H9 (cell line): ENCODE results near the gene PTPRN2. TPM values are rescaled to one million over a fixed set of nuclear protein-coding genes. Genes with fewer than 3 reads are reported as not detected.

Experiments used
- DNase-seq: peaks from one replicate; pipeline ENCODE4 v3.0.0-alpha.2; 2017
- H2AFZ ChIP-seq: one replicate; pipeline ENCODE4 v1.6.1; 2013; ENCODE audit warnings: mild to moderate bottlenecking, low read length, control low read depth, moderate library complexity
- H2AK5ac ChIP-seq: 2 replicates; pipeline ENCODE4 v1.6.1; 2013; ENCODE audit warnings: low read length, control low read depth, mixed read lengths; ENCODE audit not compliant: insufficient read length
- H2BK120ac ChIP-seq: one replicate; pipeline ENCODE4 v1.6.1; 2013; ENCODE audit warnings: low read depth, mild to moderate bottlenecking, low read length, control low read depth, inconsistent platforms; ENCODE audit not compliant: poor library complexity, severe bottlenecking
- H2BK12ac ChIP-seq: 2 replicates; pipeline ENCODE4 v1.6.1; 2013; ENCODE audit warnings: low read length, control low read depth, mixed read lengths, low read depth; ENCODE audit not compliant: insufficient read length
- H2BK15ac ChIP-seq: 2 replicates; pipeline ENCODE4 v1.6.1; 2013; ENCODE audit warnings: low read depth, low read length, control low read depth
- H2BK20ac ChIP-seq: one replicate; pipeline ENCODE4 v1.6.1; 2013; ENCODE audit warnings: low read depth, mild to moderate bottlenecking, low read length, control low read depth, inconsistent platforms; ENCODE audit not compliant: poor library complexity, severe bottlenecking
- H2BK5ac ChIP-seq: 2 replicates; pipeline ENCODE4 v1.6.1; 2013; ENCODE audit warnings: low read length, control low read depth, mixed read lengths; ENCODE audit not compliant: insufficient read length
- H3K14ac ChIP-seq: 2 replicates; pipeline ENCODE4 v1.6.1; 2013; ENCODE audit warnings: low read length, control low read depth; ENCODE audit not compliant: insufficient read depth
- H3K18ac ChIP-seq: 2 replicates; pipeline ENCODE4 v1.6.1; 2013; ENCODE audit warnings: low read depth, mild to moderate bottlenecking, mixed read lengths, low read length, control low read depth; ENCODE audit not compliant: insufficient read length
- H3K23ac ChIP-seq: 2 replicates; pipeline ENCODE4 v1.6.1; 2013; ENCODE audit warnings: low read length, control low read depth, mixed read lengths, low read depth; ENCODE audit not compliant: insufficient read length
- H3K23me2 ChIP-seq: 2 replicates; pipeline ENCODE4 v1.6.1; 2013; ENCODE audit warnings: low read depth, mild to moderate bottlenecking, mixed read lengths, low read length, control low read depth; ENCODE audit not compliant: insufficient read length, poor library complexity, severe bottlenecking
- H3K27ac ChIP-seq: 2 replicates; pipeline ENCODE4 v1.5.1; 2013; ENCODE audit warnings: low read length, control low read depth, mixed read lengths, low read depth; ENCODE audit not compliant: insufficient read length
- H3K27me3 ChIP-seq: 2 replicates; pipeline ENCODE4 v1.6.1; 2013; ENCODE audit warnings: low read length, control low read depth, inconsistent platforms; ENCODE audit not compliant: insufficient read depth
- H3K4ac ChIP-seq: 2 replicates; pipeline ENCODE4 v1.6.1; 2013; ENCODE audit warnings: low read depth, mild to moderate bottlenecking, control low read depth, inconsistent platforms, low read length, moderate library complexity
- H3K4me1 ChIP-seq: 2 replicates; pipeline ENCODE4 v1.6.1; 2013; ENCODE audit warnings: low read length, control low read depth, inconsistent platforms; ENCODE audit not compliant: insufficient read depth
- H3K4me2 ChIP-seq: 2 replicates; pipeline ENCODE4 v1.6.1; 2013; ENCODE audit warnings: low read length, control low read depth, mixed read lengths; ENCODE audit not compliant: insufficient read length, insufficient read depth
- H3K56ac ChIP-seq: 2 replicates; pipeline ENCODE4 v1.6.1; 2013; ENCODE audit warnings: low read depth, mild to moderate bottlenecking, mixed read lengths, low read length, control low read depth; ENCODE audit not compliant: insufficient read length
- H3K79me1 ChIP-seq: 2 replicates; pipeline ENCODE4 v1.6.1; 2013; ENCODE audit warnings: low read depth, mild to moderate bottlenecking, moderate library complexity, low read length, control low read depth, inconsistent platforms; ENCODE audit not compliant: insufficient read depth, poor library complexity, severe bottlenecking
- H3K79me2 ChIP-seq: 2 replicates; pipeline ENCODE4 v1.6.1; 2013; ENCODE audit warnings: low read length, control low read depth, inconsistent platforms; ENCODE audit not compliant: insufficient read depth
- H3K9ac ChIP-seq: 2 replicates; pipeline ENCODE4 v1.6.1; 2013; ENCODE audit warnings: low read length, control low read depth, mixed read lengths; ENCODE audit not compliant: insufficient read length; ENCODE audit errors: extremely low read depth
- H3K9me3 ChIP-seq: one replicate; pipeline ENCODE4 v1.6.1; 2013; ENCODE audit warnings: low read depth, low read length, inconsistent platforms; ENCODE audit not compliant: control insufficient read depth
- H3T11ph ChIP-seq: one replicate; pipeline ENCODE4 v1.6.1; 2013; ENCODE audit warnings: mild to moderate bottlenecking, low read length, control low read depth, inconsistent platforms
- H4K20me1 ChIP-seq: one replicate; pipeline ENCODE4 v1.6.1; 2013; ENCODE audit not compliant: control insufficient read depth, insufficient read length, insufficient read depth
- H4K5ac ChIP-seq: 2 replicates; pipeline ENCODE4 v1.6.1; 2013; ENCODE audit warnings: low read depth, mild to moderate bottlenecking, mixed read lengths, low read length, control low read depth; ENCODE audit not compliant: insufficient read length
- H4K8ac ChIP-seq: replicated peaks from 2 replicates; pipeline ENCODE4 v1.6.1; 2013; ENCODE audit warnings: low read length, control low read depth, mixed read lengths, low read depth; ENCODE audit not compliant: insufficient read length
- H4K91ac ChIP-seq: 2 replicates; pipeline ENCODE4 v1.6.1; 2013; ENCODE audit warnings: low read depth, mild to moderate bottlenecking, moderate library complexity, mixed read lengths, low read length, control low read depth; ENCODE audit not compliant: insufficient read length
- H3K27ac Mint-ChIP-seq, 3 experiments: 2 replicates in 2 of 3; 3 replicates in 1 of 3; pipeline ENCODE4 v1.8.0; 2020 to 2021; ENCODE audit warnings: mixed read lengths in 3 of 3, mild to moderate bottlenecking in 1 of 3, moderate library complexity in 1 of 3
- H3K27me3 Mint-ChIP-seq: 2 replicates; pipeline ENCODE4 v1.8.0; 2021; ENCODE audit warnings: low read depth, mild to moderate bottlenecking, moderate library complexity, mixed read lengths
- H3K36me3 Mint-ChIP-seq, 3 experiments: 2 replicates in 2 of 3; 3 replicates in 1 of 3; pipeline ENCODE4 v1.8.0; 2020 to 2021; ENCODE audit warnings: low read depth in 3 of 3, mixed read lengths in 3 of 3; ENCODE audit not compliant: insufficient read depth in 1 of 3
- H3K4me1 Mint-ChIP-seq, 2 experiments: 2 replicates each; pipeline ENCODE4 v1.8.0; 2020; ENCODE audit warnings: mixed read lengths in 2 of 2
- H3K4me3 Mint-ChIP-seq, 2 experiments: 2 replicates in 1 of 2; 3 replicates in 1 of 2; pipeline ENCODE4 v1.8.0; 2020 to 2021; ENCODE audit warnings: mild to moderate bottlenecking in 2 of 2, mixed read lengths in 2 of 2, moderate library complexity in 1 of 2
- H3K9me3 Mint-ChIP-seq, 2 experiments: 2 replicates in 1 of 2; 3 replicates in 1 of 2; pipeline ENCODE4 v1.8.0; 2020; ENCODE audit warnings: mild to moderate bottlenecking in 2 of 2, mixed read lengths in 2 of 2, moderate library complexity in 1 of 2
- CTCF ChIP-seq: fragments of 200-600 bp; sonication (generic); conservative IDR thresholded peaks from 3 replicates; pipeline ENCODE4 v1.8.0; 2021; ENCODE audit warnings: antibody characterized with exemption, mild to moderate bottlenecking
- WGBS: extraction: QIAGEN DNeasy Blood & Tissue Kit; methylation state at CpG from one replicate; pipeline ENCODE4 v1.1.7; 2013; ENCODE audit warnings: missing lambda C conversion rate, low lambda C conversion rate, mixed read lengths; ENCODE audit not compliant: insufficient read length; ENCODE audit errors: extremely low coverage; 5-methylcytosine and 5-hydroxymethylcytosine counted together
- total RNA-seq: library from RNA; stranded (reverse); gene quantifications from 2 replicates; pipeline ENCODE4 v1.2.1, GENCODE V29; 2021

The PTPRN2 gene
- total RNA-seq, 1 experiment from 2014 or later = 5.2 TPM

GRCh38 chr7:158056761-158057160, 530.9 kb downstream of the PTPRN2 start:
- no peak overlapping the region for H3K27ac Mint-ChIP-seq
- H3K27me3 ChIP-seq = no peaks in the 10 kb centered on the region
- no peak overlapping the region for H3K18ac ChIP-seq
- peaks cover 8% of the 10 kb centered on the region for H3K27me3 Mint-ChIP-seq
- TF ChIP-seq CTCF = no peak
- H4K5ac ChIP-seq = no peak overlapping the region
- H4K20me1 ChIP-seq = no peaks in the 10 kb centered on the region
- H3K56ac ChIP-seq = no peak overlapping the region
- peaks cover 8 to 21% of the 10 kb centered on the region in 2 experiments for H3K9me3 Mint-ChIP-seq
- no peaks in the 10 kb centered on the region for H3K23me2 ChIP-seq
- no peak overlapping the region for H3K4ac ChIP-seq
- DNase-seq = no peak
- no peak overlapping the region for H2BK5ac ChIP-seq
- H3K9ac ChIP-seq = no peak overlapping the region
- H3K4me1 Mint-ChIP-seq = peaks cover 5% of the 10 kb centered on the region in 2 experiments
- H3K9me3 ChIP-seq = peaks cover 19% of the 10 kb centered on the region
- no peak overlapping the region for H2BK12ac ChIP-seq
- H2AFZ ChIP-seq = no peak overlapping the region
- no peak overlapping the region for H2BK120ac ChIP-seq
- H3K14ac ChIP-seq = no peak overlapping the region
- H2AK5ac ChIP-seq = no peak overlapping the region
- no peak overlapping the region for H3K4me3 Mint-ChIP-seq
- H2BK20ac ChIP-seq = no peak overlapping the region
- H3K4me1 ChIP-seq = no peaks in the 10 kb centered on the region
- WGBS = no CpG with 5 or more reads among the region's 17 CpGs
- H3K36me3 Mint-ChIP-seq = peaks cover 10 to 27% (median 16%) of the 10 kb centered on the region in 3 experiments
- H2BK15ac ChIP-seq = no peak overlapping the region
- no peak overlapping the region for H4K8ac ChIP-seq
- no peak overlapping the region for H3K27ac ChIP-seq
- H4K91ac ChIP-seq = no peak overlapping the region
- no peak overlapping the region for H3T11ph ChIP-seq
- H3K79me2 ChIP-seq = no peaks in the 10 kb centered on the region
- no peak overlapping the region for H3K23ac ChIP-seq
- H3K79me1 ChIP-seq = no peaks in the 10 kb centered on the region
- H3K4me2 ChIP-seq = no peak overlapping the region
